T-helper 9 cell (primary cell): ENCODE results near the gene MRI1.

Source experiments
- DNase-seq: peaks from one replicate; pipeline ENCODE4 v3.0.0-alpha.2; 2020

Gene MRI1

DNA sequence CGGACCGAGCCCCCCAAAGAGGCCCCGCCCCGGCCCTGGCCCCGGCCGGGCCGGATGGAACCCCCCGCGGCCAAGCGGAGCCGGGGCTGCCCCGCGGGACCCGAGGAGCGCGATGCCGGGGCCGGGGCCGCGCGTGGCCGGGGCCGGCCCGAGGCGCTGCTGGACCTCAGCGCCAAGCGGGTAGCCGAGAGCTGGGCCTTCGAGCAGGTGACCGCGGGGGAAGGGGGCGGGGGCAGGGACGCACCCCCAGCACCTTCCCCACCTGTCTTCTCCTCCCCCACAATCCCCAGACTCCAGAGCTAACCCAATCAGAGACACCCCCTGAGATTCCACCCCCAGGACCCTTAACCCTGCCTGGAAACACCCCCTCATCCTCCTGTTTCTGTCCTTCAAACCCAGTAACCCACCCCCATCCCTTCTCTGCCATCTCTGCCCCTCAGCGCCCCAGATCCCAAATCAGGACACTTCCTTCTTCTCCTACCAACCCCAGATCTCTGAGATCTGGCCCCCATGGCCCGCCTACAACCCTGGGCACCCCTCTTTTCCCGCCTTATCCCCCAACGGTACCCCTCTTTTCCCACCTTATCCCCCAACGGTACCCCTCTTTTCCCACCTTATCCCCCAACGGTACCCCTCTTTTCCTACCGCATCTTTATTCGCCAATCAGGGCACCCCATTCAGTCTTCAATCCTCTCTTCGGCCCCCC, 31.4 kb downstream of the MRI1 start:
- DNase-seq, result no peak

DNA sequence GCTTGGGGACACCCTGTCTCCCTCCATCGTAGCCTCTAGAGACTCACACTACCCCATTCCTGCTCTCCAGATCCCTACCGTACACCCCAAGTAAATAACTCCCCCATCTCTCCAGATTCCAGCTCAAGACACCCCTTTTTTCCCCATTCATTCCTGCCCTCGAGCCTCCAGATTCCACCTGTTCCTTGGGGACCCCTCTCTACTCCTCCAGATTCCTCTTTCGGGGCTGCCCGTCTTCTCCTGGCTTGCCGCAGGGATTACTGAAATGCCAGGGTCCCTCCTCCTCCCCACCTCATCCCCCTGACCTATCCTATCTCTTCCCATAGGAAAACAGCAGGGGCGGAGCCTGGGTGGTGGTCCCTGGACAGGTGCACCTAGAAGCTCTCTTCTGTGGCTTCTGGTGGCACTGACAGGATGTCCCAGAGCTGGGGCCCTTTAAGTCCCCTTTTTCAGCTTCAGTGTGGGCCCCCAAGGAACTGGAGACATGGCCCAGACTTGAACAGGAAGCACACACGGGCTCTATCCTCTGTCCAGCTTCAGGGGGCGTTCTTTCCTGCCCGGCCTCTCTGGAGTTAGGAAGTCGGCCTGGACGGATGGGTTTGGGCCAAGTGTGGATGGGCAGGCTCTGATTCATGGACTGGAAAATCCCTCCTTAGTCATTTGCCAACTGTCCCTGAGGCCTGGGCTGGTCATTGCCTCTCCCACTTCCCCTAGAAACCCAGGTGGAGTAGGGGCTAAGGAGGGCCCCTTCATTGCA, 32.2 kb downstream of the MRI1 start:
- DNase-seq, result no peak

DNA sequence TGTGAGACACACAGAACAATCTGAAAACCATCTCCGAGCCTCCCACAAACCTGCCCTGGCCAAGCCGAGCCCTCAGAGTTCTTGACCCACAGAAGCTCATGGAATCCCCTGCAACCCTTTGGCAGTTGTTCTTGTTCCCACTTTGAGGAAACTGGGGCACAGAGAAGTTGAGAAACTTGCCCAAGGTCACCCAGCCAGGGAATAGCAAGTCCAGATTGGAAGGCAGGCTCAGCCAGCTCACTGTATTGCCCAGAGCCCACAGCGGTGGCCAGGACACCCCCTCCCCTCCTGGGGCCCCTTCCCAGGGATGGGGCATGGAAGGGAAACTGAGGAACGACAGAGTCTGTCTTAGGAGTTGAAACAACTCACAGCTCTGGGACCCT, 32.7 kb downstream of the MRI1 start:
- DNase-seq, result no peak

DNA sequence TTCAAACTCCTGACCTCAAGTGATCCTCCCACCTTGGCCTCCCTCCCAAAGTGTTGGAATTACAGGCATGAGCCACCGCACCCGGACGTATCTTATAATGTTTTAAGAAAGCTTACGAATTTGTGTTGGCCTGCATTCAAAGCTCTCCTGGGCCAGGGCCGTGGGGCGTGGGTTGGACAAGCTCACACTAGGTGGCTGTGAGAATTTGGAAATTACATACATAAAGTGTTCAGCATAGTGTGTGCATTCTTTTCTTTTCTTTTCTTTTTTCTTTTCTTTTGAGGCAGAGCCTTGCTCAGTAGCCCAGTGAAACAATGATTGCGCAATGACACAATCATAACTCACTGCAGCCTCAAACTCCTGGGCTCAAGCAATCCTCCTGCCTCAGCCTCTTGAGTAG, 33.5 kb downstream of the MRI1 start:
- no peak for DNase-seq

- no peak for DNase-seq
These were observed 35.3 kb downstream of the MRI1 start for GRCh38 chr19:13799669-13800068.

DNA sequence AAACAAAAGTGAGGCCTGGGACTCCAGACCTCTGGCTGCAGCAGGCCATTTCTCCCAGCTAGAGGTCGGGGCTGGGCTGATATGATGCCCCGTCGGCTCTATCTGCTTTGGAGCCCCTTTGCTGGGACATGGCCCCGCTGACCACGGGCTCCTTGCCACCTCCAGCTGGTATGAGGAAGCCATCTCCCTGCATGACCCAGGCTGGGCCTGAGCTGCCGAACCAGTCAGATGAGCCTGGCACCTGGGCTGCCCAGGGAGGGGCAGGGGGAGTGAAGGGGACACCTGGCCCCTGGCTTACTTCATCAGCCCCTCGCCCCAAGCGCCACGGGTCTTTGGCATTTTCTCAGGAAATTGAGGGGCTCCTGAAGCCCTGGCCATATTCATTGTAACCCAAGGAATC, 38.7 kb downstream of the MRI1 start:
- DNase-seq, result no peak

- no peak for DNase-seq
These were observed 40.7 kb downstream of the MRI1 start for GRCh38 chr19:13804830-13805683.

DNA sequence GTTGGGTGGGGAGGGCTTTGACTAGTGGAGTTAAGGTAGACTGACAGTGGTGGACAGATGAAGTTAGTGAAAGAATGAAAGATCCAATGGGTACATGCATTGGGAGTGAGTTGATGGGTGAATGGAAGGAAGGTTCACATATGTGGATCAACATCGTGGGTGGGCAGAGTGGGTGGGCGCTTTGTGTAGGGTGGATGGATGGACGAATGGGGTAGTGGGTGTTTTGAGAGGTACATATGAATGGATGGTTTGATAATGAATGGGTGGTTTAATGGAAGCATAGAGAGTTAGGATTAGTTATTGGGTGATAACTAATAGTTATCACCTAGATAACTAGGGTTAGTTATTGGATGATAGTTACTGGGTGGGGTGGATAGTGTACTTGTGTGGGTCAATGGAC, 42.4 kb downstream of the MRI1 start:
- DNase-seq, result no peak

DNA sequence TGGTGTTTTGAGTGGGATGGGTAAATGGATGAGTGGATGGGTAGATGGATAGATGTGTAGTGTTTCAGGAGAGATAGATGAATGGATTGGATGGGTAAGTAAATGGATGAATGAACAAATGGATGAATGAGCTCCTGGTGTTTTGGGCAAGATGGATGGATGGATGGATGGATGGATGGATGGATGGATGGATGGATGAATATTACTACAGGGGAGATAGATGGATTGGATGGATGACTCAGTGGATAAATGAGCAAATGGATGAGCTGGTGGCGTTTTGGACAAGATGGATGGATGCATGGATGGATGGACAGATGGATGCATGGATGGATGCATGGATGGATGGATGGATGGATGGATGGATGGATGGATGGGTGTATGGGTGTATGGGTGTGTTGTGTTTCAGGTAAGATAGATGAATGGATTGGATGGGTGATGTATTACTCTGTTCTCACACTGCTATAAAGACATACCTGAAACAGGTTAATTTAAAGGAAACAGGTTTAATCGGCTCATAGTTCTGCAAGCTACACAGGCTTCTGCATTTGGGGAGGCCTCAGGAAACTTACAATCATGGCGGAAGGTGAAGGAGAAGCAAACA, 43.2 kb downstream of the MRI1 start:
- DNase-seq, result no peak

- DNase-seq, result no peak
These were observed 44.5 kb downstream of the MRI1 start for GRCh38 chr19:13808856-13809255.

- no peak for DNase-seq
These were observed 48.2 kb downstream of the MRI1 start for GRCh38 chr19:13812544-13812943.

DNA sequence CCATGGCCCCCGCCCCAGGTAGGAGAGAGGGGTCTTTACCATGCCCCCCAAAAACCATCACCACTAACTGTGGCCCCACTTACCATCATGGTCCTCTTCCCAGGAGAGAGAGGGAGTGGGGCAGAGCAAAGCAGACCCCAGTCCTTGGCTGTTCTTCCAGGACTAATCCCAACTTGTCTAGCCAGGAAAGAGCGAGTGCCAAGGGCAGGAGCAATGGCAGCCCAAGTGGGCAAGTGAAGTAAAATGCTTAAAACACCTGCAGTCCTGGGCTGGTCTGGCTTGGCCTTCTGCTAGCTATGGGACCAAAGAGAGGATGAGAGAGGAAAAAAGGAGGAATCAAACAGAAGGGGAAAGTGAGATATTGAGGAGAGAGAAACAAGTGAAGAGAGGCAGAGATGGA, 48.8 kb downstream of the MRI1 start:
- DNase-seq, result no peak

- no peak for DNase-seq
These were observed 50.2 kb downstream of the MRI1 start for GRCh38 chr19:13814550-13814949.

- no peak for DNase-seq
These were observed 52.8 kb downstream of the MRI1 start for GRCh38 chr19:13817018-13817614.

- no peak for DNase-seq
These were observed 53.5 kb downstream of the MRI1 start for GRCh38 chr19:13817615-13818371.

GRCh38 chr19:13819238-13819637, 54.9 kb downstream of the MRI1 start:
- no peak for DNase-seq

GRCh38 chr19:13821292-13821691, 57.0 kb downstream of the MRI1 start:
- DNase-seq, result no peak

GRCh38 chr19:13823256-13823655, 58.9 kb downstream of the MRI1 start:
- no peak for DNase-seq
